Activated CD4-positive, CD25-positive, alpha-beta regulatory T cell treated with anti-CD3 and anti-CD28 coated beads, Interleukin-2, amount 50 U/mL, for 16 hours (primary cell): ENCODE measurements around the gene REP15.
A peak's percentile ranks its signal among the peaks of the same experiment; 100 is the strongest.
"Not testable (repeated sequence)": the region's sequence is repeated elsewhere in the genome, so short reads cannot be mapped to it uniquely, and the experiment has no call there.

ENCODE experiments used
- DNase-seq: peaks from one replicate; pipeline ENCODE4 v3.0.0-alpha.2; 2020; ENCODE audit warnings: low read depth, low spot score

Gene REP15

GRCh38 chr12:27696864-27697564, 767 bp downstream of the REP15 start:
- DNase-seq = no peak

- peak; percentile 58 for DNase-seq
Observed at GRCh38 chr12:27703720-27704452, 7.6 kb downstream of the REP15 start.

GRCh38 chr12:27705263-27705662, 9.0 kb downstream of the REP15 start:
- DNase-seq = no peak

GRCh38 chr12:27707216-27707615, 11.0 kb downstream of the REP15 start:
- DNase-seq = no peak

- no peak for DNase-seq
Observed at GRCh38 chr12:27709212-27709931, 13.1 kb downstream of the REP15 start.

GRCh38 chr12:27709932-27710591, 13.8 kb downstream of the REP15 start:
- no peak for DNase-seq

- peak; percentile 83 for DNase-seq
Observed at GRCh38 chr12:27710592-27711316, 14.5 kb downstream of the REP15 start, which contains the start of gene MRPS35. TSS of gene MRPS35 (plus strand) at chr12:27710832. CDS start at chr12:27710844, 12 bp downstream.

GRCh38 chr12:27711317-27711682, 15.1 kb downstream of the REP15 start:
- DNase-seq = no peak

GRCh38 chr12:27711967-27712366, 15.7 kb downstream of the REP15 start:
- DNase-seq = no peak

- DNase-seq = no peak
Observed at GRCh38 chr12:27723212-27723611, 27.0 kb downstream of the REP15 start.

GRCh38 chr12:27730097-27730588, 33.9 kb downstream of the REP15 start:
- no peak for DNase-seq

GRCh38 chr12:27732281-27732680, 36.0 kb downstream of the REP15 start:
- DNase-seq = no peak

GRCh38 chr12:27733052-27733656, 36.9 kb downstream of the REP15 start:
- no peak for DNase-seq

GRCh38 chr12:27733791-27734190, 37.5 kb downstream of the REP15 start:
- DNase-seq = no peak

GRCh38 chr12:27734321-27734720, 38.1 kb downstream of the REP15 start:
- DNase-seq = not testable (repeated sequence)

- DNase-seq = no peak
Observed at GRCh38 chr12:27743601-27744000, 47.4 kb downstream of the REP15 start.

GRCh38 chr12:27745734-27746133, 49.5 kb downstream of the REP15 start:
- not testable (repeated sequence) for DNase-seq
